Endothelial cell of coronary artery (primary cell): ENCODE measurements around the gene MAGED2. TPM values are rescaled to one million over a fixed set of nuclear protein-coding genes. Genes with fewer than 3 reads are reported as not detected.

Experiments used
- total RNA-seq: library from RNA; depleted of rRNA; stranded (reverse); fragments of >200 nt; gene quantifications from 2 replicates; pipeline ENCODE4 v1.2.3, GENCODE V29; 2014

The MAGED2 gene, protein sequence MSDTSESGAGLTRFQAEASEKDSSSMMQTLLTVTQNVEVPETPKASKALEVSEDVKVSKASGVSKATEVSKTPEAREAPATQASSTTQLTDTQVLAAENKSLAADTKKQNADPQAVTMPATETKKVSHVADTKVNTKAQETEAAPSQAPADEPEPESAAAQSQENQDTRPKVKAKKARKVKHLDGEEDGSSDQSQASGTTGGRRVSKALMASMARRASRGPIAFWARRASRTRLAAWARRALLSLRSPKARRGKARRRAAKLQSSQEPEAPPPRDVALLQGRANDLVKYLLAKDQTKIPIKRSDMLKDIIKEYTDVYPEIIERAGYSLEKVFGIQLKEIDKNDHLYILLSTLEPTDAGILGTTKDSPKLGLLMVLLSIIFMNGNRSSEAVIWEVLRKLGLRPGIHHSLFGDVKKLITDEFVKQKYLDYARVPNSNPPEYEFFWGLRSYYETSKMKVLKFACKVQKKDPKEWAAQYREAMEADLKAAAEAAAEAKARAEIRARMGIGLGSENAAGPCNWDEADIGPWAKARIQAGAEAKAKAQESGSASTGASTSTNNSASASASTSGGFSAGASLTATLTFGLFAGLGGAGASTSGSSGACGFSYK
- 196 and 221 TPM in 2 replicates for total RNA-seq

DNA sequence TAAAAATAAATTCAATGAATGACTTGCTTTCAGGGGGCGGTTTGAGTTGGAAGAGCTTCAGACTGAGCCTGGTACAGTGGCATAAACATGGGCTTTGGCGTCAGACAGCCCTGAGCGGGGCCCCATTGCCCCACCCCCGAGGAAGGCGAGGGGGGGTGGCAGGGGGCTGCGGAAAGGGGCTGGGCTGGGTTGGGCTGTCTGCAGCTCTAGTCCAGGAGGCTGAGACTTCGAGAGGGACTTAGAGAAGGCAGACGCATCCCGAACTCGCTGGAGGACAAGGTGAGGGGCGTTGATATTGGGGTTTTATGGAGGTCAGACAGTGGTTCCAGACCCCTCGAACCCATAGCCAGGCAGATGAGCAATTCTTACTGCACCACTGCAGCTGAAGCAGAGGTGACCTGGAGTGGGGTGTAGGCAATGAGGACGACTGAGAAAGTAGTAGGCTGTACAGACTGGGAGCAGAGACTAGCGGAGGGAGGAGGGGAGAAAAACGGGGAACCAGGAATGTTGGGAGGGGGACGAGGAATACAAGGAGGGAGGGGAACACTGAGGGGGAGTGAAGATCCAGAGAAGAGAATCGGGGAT, at the start of gene MAGED2:
TSS of gene MAGED2 (plus strand) at position 222 of the 585 bp plus-strand sequence. CDS start 1,587 bp downstream, outside the sequence.

DNA sequence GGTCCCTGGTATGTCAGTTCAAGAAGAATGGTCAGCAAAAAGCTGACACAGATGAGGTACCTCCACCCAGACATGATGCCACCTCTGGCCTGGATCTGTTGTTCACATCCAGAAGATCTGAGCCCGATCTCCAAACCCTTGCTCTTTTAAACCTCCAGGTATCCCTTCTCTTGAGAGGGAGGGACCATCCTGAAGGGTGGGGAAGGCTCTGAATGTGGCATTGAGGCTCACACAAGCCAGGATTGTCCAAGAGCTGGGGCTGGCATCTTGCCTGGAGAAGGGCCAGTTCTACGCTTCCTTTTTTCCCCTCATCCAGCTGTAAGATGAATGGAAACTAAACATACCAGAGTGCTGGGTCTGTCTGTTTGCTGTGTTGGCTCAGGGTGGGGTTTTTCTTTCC, 9.4 kb upstream of the MAGED2 start, which contains the start of gene ITIH6:
TSS of gene ITIH6 (minus strand) at position 119 of the 400 bp plus-strand sequence. CDS start at position 74, 45 bp downstream.

Other genes starting within 250 kb of the MAGED2 start
- not detected in 2 replicates for gene ITIH6, start 9.5 kb upstream of the MAGED2 start, total RNA-seq
- gene TRO, start 113.1 kb downstream of the MAGED2 start, total RNA-seq = 2.2 and 2.6 TPM in 2 replicates
- gene PFKFB1, start 186.4 kb downstream of the MAGED2 start, total RNA-seq = not detected in 2 replicates
- gene APEX2, start 192.6 kb downstream of the MAGED2 start, total RNA-seq = 6.0 and 6.6 TPM in 2 replicates
- not detected in 2 replicates for gene ALAS2, start 223.2 kb downstream of the MAGED2 start, total RNA-seq